SK-N-SH (cell line): Measurements from ENCODE around the gene MAP3K5. TPM values are rescaled to one million over a fixed set of nuclear protein-coding genes. Genes with fewer than 3 reads are reported as not detected.

ENCODE experiments used
- CTCF ChIA-PET: fragments of 300-600, 350-600 bp; formaldehyde crosslinking; extraction: SDS; loops from one replicate; lab custom pipeline; 2021; lab: Yijun Ruan, JAX
- POLR2A ChIA-PET: fragments of 350-600 bp; sonication (Branson Sonifier 250); formaldehyde crosslinking; extraction: SDS; loops from one replicate; lab custom pipeline; 2020; ENCODE audit warnings: antibody characterized with exemption, inconsistent platforms; lab: Yijun Ruan, JAX
- DNase-seq: peaks from one replicate; pipeline ENCODE4 v3.0.0; 2012
- H2AFZ ChIP-seq: fragments of 200-600 bp; sonication (generic); 2 replicates; pipeline ENCODE4 v1.8.1; 2016; ENCODE audit warnings: antibody characterized with exemption, mild to moderate bottlenecking, low read depth
- H3F3A ChIP-seq: fragments of 200-600 bp; sonication (generic); replicated peaks from 2 replicates; pipeline ENCODE3; 2016; ENCODE audit warnings: antibody characterized with exemption, mild to moderate bottlenecking; ENCODE audit not compliant: insufficient read depth
- H3K27ac ChIP-seq, 2 experiments: fragments of 200-500 bp in 1 of 2; fragments of 200-600 bp in 1 of 2; sonication (Bioruptor generic) in 1 of 2; sonication (generic), shearing (Covaris generic) in 1 of 2; 2 replicates each; pipeline versions ENCODE4 v1.5.1 to v1.6.1; 2014 to 2016; ENCODE audit warnings: low read depth in 2 of 2, inconsistent platforms in 1 of 2, low read length in 1 of 2, mild to moderate bottlenecking in 1 of 2, mixed read lengths in 1 of 2
- H3K27me3 ChIP-seq: fragments of 200-600 bp; sonication (generic), shearing (Covaris generic); 2 replicates; pipeline ENCODE4 v1.6.1; 2016; ENCODE audit warnings: mixed run types; ENCODE audit not compliant: insufficient read depth
- H3K36me3 ChIP-seq, 2 experiments: fragments of 200-500 bp in 1 of 2; fragments of 200-600 bp in 1 of 2; sonication (Bioruptor generic) in 1 of 2; sonication (generic) in 1 of 2; replicated peaks in 1 of 2; 2 replicates each; pipeline versions ENCODE3 to v1.5.1; 2014 to 2016; ENCODE audit warnings: low read length in 1 of 2, mild to moderate bottlenecking in 1 of 2; ENCODE audit not compliant: insufficient read depth in 2 of 2, control insufficient read depth in 1 of 2
- H3K4me1 ChIP-seq, 2 experiments: fragments of 200-500 bp in 1 of 2; fragments of 200-600 bp in 1 of 2; sonication (Bioruptor generic) in 1 of 2; sonication (generic), shearing (Covaris generic) in 1 of 2; 2 replicates each; pipeline versions ENCODE4 v1.5.1 to v1.6.1; 2014 to 2016; ENCODE audit warnings: low read depth in 1 of 2, low read length in 1 of 2, mixed run types in 1 of 2; ENCODE audit not compliant: insufficient read depth in 2 of 2, control insufficient read depth in 1 of 2
- H3K4me2 ChIP-seq: fragments of 200-600 bp; sonication (generic), shearing (Covaris generic); 2 replicates; pipeline ENCODE4 v1.6.1; 2017; ENCODE audit warnings: mixed run types
- H3K4me3 ChIP-seq, 2 experiments: fragments of 200-500 bp in 1 of 2; fragments of 200-600 bp in 1 of 2; sonication (Bioruptor generic) in 1 of 2; sonication (generic), shearing (Covaris generic) in 1 of 2; 2 replicates each; pipeline versions ENCODE4 v1.5.1 to v1.8.1; 2014 to 2016; ENCODE audit warnings: low read depth in 2 of 2, inconsistent platforms in 1 of 2, low read length in 1 of 2, mild to moderate bottlenecking in 1 of 2, mixed read lengths in 1 of 2, moderate library complexity in 1 of 2
- H3K79me2 ChIP-seq: fragments of 200-600 bp; sonication (generic); 2 replicates; pipeline ENCODE4 v1.8.1; 2017; ENCODE audit warnings: mild to moderate bottlenecking; ENCODE audit not compliant: insufficient read depth
- H3K9ac ChIP-seq: fragments of 200-600 bp; sonication (generic); 2 replicates; pipeline ENCODE4 v1.6.1; 2017; ENCODE audit warnings: mixed run types
- H3K9me2 ChIP-seq: fragments of 200-600 bp; sonication (generic); 2 replicates; pipeline ENCODE4 v1.6.1; 2017; ENCODE audit warnings: mixed run types
- H3K9me3 ChIP-seq: fragments of 200-600 bp; sonication (generic); 2 replicates; pipeline ENCODE4 v1.6.1; 2017; ENCODE audit warnings: mixed run types, mild to moderate bottlenecking, moderate library complexity
- H4K20me1 ChIP-seq: fragments of 200-600 bp; sonication (generic); 2 replicates; pipeline ENCODE4 v1.6.1; 2017; ENCODE audit warnings: mild to moderate bottlenecking, mixed run types; ENCODE audit not compliant: insufficient read depth
- CHD2 ChIP-seq: fragments of 150-350 bp; IDR thresholded peaks from 2 replicates; pipeline ENCODE4 v1.6.1; 2018; ENCODE audit warnings: low read length; ENCODE audit not compliant: partially characterized antibody
- ELF1 ChIP-seq: IDR thresholded peaks from 2 replicates; pipeline ENCODE4 v1.4.0; 2012
- EP300 ChIP-seq, 2 experiments: IDR thresholded peaks; 2 replicates each; pipeline versions ENCODE4 v1.4.0 to v1.6.1; 2012; ENCODE audit warnings: borderline replicate concordance in 1 of 2, low read depth in 1 of 2, low read length in 1 of 2
- EZH2phosphoT487 ChIP-seq: fragments of 200-600 bp; sonication (generic); IDR thresholded peaks from 2 replicates; pipeline ENCODE4 v1.6.1; 2017; ENCODE audit warnings: low read depth, mixed run types, mild to moderate bottlenecking, antibody characterized with exemption, moderate library complexity, borderline replicate concordance
- FOSL2 ChIP-seq: IDR thresholded peaks from 2 replicates; pipeline ENCODE4 v1.4.0; 2012; ENCODE audit warnings: low read depth, mild to moderate bottlenecking, moderate library complexity, borderline replicate concordance
- FOXJ3 ChIP-seq: sonication (generic); formaldehyde crosslinking; IDR thresholded peaks from 2 replicates; pipeline ENCODE4 v1.5.1; 2020; ENCODE audit warnings: mild to moderate bottlenecking, missing genetic modification reagents
- GABPA ChIP-seq: IDR thresholded peaks from 2 replicates; pipeline ENCODE4 v1.4.0; 2012; ENCODE audit warnings: low read depth, mild to moderate bottlenecking
- GATA2 ChIP-seq: sonication (generic); formaldehyde crosslinking; IDR thresholded peaks from 2 replicates; pipeline ENCODE4 v1.5.0; 2020; ENCODE audit warnings: mild to moderate bottlenecking, missing genetic modification reagents
- JUND ChIP-seq: IDR thresholded peaks from 2 replicates; pipeline ENCODE4 v1.4.0; 2012
- MXI1 ChIP-seq: IDR thresholded peaks from 2 replicates; pipeline ENCODE4 v1.6.1; 2012; ENCODE audit warnings: mild to moderate bottlenecking, low read depth, low read length, improper control_type of control experiment
- POLR2AphosphoS5 ChIP-seq: IDR thresholded peaks from 2 replicates; pipeline ENCODE4 v1.6.1; 2012; ENCODE audit warnings: low read depth, low read length
- RAD21 ChIP-seq: IDR thresholded peaks from 2 replicates; pipeline ENCODE4 v1.6.1; 2012; ENCODE audit warnings: mild to moderate bottlenecking, low read length
- RCOR1 ChIP-seq: fragments of 150-350 bp; IDR thresholded peaks from 2 replicates; pipeline ENCODE4 v1.6.1; 2017; ENCODE audit warnings: antibody characterized with exemption, low read length
- RFX5 ChIP-seq: IDR thresholded peaks from 2 replicates; pipeline ENCODE4 v1.6.1; 2012; ENCODE audit warnings: mild to moderate bottlenecking, improper control_type of control experiment, low read length
- RXRA ChIP-seq: IDR thresholded peaks from 2 replicates; pipeline ENCODE4 v1.4.0; 2012; ENCODE audit warnings: low read depth, mild to moderate bottlenecking, borderline replicate concordance
- SIN3A ChIP-seq: IDR thresholded peaks from 2 replicates; pipeline ENCODE4 v1.6.1; 2012; ENCODE audit warnings: low read depth, mild to moderate bottlenecking, low read length, moderate library complexity, borderline replicate concordance
- TAF1 ChIP-seq: IDR thresholded peaks from 2 replicates; pipeline ENCODE4 v1.6.1; 2012; ENCODE audit warnings: low read depth, mild to moderate bottlenecking, low read length, moderate library complexity, borderline replicate concordance
- TCF12 ChIP-seq: IDR thresholded peaks from 2 replicates; pipeline ENCODE4 v1.4.0; 2012
- TEAD4 ChIP-seq: IDR thresholded peaks from 2 replicates; pipeline ENCODE4 v1.4.0; 2012; ENCODE audit warnings: mild to moderate bottlenecking, borderline replicate concordance; ENCODE audit not compliant: insufficient read depth
- USF1 ChIP-seq: IDR thresholded peaks from 2 replicates; pipeline ENCODE4 v1.4.0; 2012; ENCODE audit warnings: low read depth, borderline replicate concordance
- YY1 ChIP-seq: IDR thresholded peaks from 2 replicates; pipeline ENCODE4 v1.4.0; 2012; ENCODE audit warnings: low read depth, mild to moderate bottlenecking
- ZBTB33 ChIP-seq: IDR thresholded peaks from 2 replicates; pipeline ENCODE4 v1.4.0; 2012; ENCODE audit warnings: low read depth, borderline replicate concordance
- whole genome bisulfite sequencing: methylation state at CpG from one replicate; pipeline ENCODE4 v1.1.6; 2017; ENCODE audit warnings: low lambda C conversion rate; 5-methylcytosine and 5-hydroxymethylcytosine counted together
- polyA plus RNA-seq, 3 experiments: library from polyadenylated mRNA; depleted of rRNA; stranded (reverse); fragments of >200 nt; gene quantifications; 2 replicates each; pipeline ENCODE4 v1.2.3, GENCODE V29; 2012

Gene MAP3K5
- polyA plus RNA-seq, 1 of the 3 experiments (the other 2 are of a cell fraction), result 1.4 TPM

- Histone ChIP-seq H3K4me3 (no peak overlapping the region), H3K9me3 (no peaks in the 10 kb centered on the region), H3F3A (no peaks in the 10 kb centered on the region), H2AFZ (no peak overlapping the region), H3K4me2 (no peak overlapping the region), H3K79me2 (peaks cover 23% of the 10 kb centered on the region)
- no peak for TF ChIP-seq CHD2
- TF ChIP-seq YY1, result no peak
- TF ChIP-seq ZBTB33, result no peak
- no peak for TF ChIP-seq JUND
- no peak for TF ChIP-seq MXI1
- TF ChIP-seq FOXJ3, result no peak
- no peak for TF ChIP-seq ELF1
- TF ChIP-seq FOSL2, result no peak
- TF ChIP-seq SIN3A, result no peak
- no peak for TF ChIP-seq TCF12
- TF ChIP-seq GABPA, result no peak
- no peak for TF ChIP-seq RFX5
- TF ChIP-seq TAF1, result no peak
- no peak for TF ChIP-seq TEAD4
- no peak for TF ChIP-seq EZH2phosphoT487
- TF ChIP-seq EP300 (IDR thresholded peaks at IDR 0.05; ENCODE audit: borderline replicate concordance in 1 of 2, low read depth in 1 of 2, low read length in 1 of 2), result no peak
- no peak for TF ChIP-seq GATA2
- no peak for TF ChIP-seq RXRA
- TF ChIP-seq, all 33 proteins: peak for 0
- POLR2A ChIA-PET, result no interaction called here
- Histone ChIP-seq H3K9ac (no peak overlapping the region), H3K36me3 (no peaks in the 10 kb centered on the region), H3K27ac (no peak overlapping the region), H4K20me1 (no peaks in the 10 kb centered on the region), H3K9me2 (no peaks in the 10 kb centered on the region), H3K27me3 (no peaks in the 10 kb centered on the region), H3K4me1 (peaks cover 2 to 14% of the 10 kb centered on the region in 2 experiments; a peak in 3 of 4 replicates)
- WGBS, result 91% methylated on average over 3 of the region's 3 CpGs
- CTCF ChIA-PET, result interaction anchor here (2.2 kb wide), 1 partner anchor 26 kb away, joined by 7 read pairs; the partner anchor contains the start of gene MAP3K5
- DNase-seq, result no peak
Measured at GRCh38 chr6:136766274-136766673, 26.0 kb downstream of the MAP3K5 start.

- ChIA-PET CTCF (interaction anchor here (0.9 to 2.2 kb wide), 3 partner anchors 28 to 121 kb away, joined by 3 to 7 read pairs (median 3); partner anchors contain the start of gene MAP3K5), POLR2A (no interaction called here)
- Histone ChIP-seq H2AFZ (no peak overlapping the region), H3K4me1 (peaks cover 8 to 16% of the 10 kb centered on the region in 2 experiments; a peak in 3 of 4 replicates), H3K27ac (no peak overlapping the region), H3K79me2 (peaks cover 40% of the 10 kb centered on the region), H4K20me1 (no peaks in the 10 kb centered on the region), H3K4me3 (no peak overlapping the region), H3F3A (no peaks in the 10 kb centered on the region), H3K9me2 (no peaks in the 10 kb centered on the region), H3K27me3 (no peaks in the 10 kb centered on the region), H3K36me3 (no peaks in the 10 kb centered on the region), H3K4me2 (no peak overlapping the region), H3K9ac (no peak overlapping the region), H3K9me3 (no peaks in the 10 kb centered on the region)
- no peak for TF ChIP-seq ZBTB33
- no peak for TF ChIP-seq RAD21
- TF ChIP-seq POLR2AphosphoS5, result no peak
- no peak for TF ChIP-seq RCOR1
- TF ChIP-seq USF1, result no peak
- no peak for TF ChIP-seq RFX5
- TF ChIP-seq GABPA, result no peak
- TF ChIP-seq MXI1, result no peak
- TF ChIP-seq TAF1, result no peak
- TF ChIP-seq TCF12, result no peak
- no peak for DNase-seq
- 91% methylated on average over 3 of the region's 3 CpGs for WGBS
Measured at GRCh38 chr6:136764517-136764993, 27.7 kb downstream of the MAP3K5 start.
